Measurements from ENCODE around the gene NSUN6.

DNA sequence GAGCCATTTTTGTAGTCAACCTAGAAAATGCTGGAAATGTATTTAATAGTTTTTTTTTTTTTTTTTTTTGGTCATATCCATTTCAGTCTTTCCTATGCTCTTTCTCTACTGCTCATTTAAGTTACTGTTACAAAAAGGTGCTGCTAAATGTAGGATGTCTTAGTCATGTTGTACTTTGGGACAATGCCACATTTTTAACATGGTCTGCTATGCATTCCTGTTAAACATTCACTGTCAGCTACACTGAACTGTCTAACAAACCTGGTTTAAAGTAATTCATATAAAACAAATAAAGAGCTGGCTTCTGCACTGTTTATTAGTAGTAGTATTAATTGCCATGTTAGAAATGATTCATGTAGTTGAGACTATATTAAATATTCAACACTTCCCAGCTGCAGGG lies 108.6 kb downstream of the NSUN6 start:
- TF ChIP-seq, protein P1, sequence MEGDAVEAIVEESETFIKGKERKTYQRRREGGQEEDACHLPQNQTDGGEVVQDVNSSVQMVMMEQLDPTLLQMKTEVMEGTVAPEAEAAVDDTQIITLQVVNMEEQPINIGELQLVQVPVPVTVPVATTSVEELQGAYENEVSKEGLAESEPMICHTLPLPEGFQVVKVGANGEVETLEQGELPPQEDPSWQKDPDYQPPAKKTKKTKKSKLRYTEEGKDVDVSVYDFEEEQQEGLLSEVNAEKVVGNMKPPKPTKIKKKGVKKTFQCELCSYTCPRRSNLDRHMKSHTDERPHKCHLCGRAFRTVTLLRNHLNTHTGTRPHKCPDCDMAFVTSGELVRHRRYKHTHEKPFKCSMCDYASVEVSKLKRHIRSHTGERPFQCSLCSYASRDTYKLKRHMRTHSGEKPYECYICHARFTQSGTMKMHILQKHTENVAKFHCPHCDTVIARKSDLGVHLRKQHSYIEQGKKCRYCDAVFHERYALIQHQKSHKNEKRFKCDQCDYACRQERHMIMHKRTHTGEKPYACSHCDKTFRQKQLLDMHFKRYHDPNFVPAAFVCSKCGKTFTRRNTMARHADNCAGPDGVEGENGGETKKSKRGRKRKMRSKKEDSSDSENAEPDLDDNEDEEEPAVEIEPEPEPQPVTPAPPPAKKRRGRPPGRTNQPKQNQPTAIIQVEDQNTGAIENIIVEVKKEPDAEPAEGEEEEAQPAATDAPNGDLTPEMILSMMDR (conservative IDR thresholded peaks at IDR 0.05; ENCODE audit: low read length), result no peak
- no peak for TF ChIP-seq EZH2phosphoT487 (IDR thresholded peaks at IDR 0.05; ENCODE audit: borderline replicate concordance, low read depth, low read length)

All from OCI-LY7 (cell line).